Osteoblast (primary cell): ENCODE results near the gene DPH1. TPM values are rescaled to one million over a fixed set of nuclear protein-coding genes. Genes with fewer than 3 reads are reported as not detected.
A peak's percentile ranks its signal among the peaks of the same experiment; 100 is the strongest.

Source experiments
- DNase-seq: peaks from one replicate; pipeline ENCODE4 v3.0.0; 2011; ENCODE audit warnings: low spot score, mixed read lengths; ENCODE audit not compliant: insufficient read length; ENCODE audit errors: missing footprints
- H2AFZ ChIP-seq: 2 replicates; pipeline ENCODE4 v1.6.0; 2011; ENCODE audit warnings: mild to moderate bottlenecking, low read length
- H3K27ac ChIP-seq: 2 replicates; pipeline ENCODE4 v1.5.1; 2011; ENCODE audit warnings: mild to moderate bottlenecking, low read depth, low read length, moderate library complexity
- H3K27me3 ChIP-seq: 2 replicates; pipeline ENCODE4 v1.6.0; 2012; ENCODE audit warnings: mild to moderate bottlenecking, control low read depth, inconsistent platforms, low read length, moderate library complexity; ENCODE audit not compliant: insufficient read depth
- H3K36me3 ChIP-seq: 2 replicates; pipeline ENCODE4 v1.5.1; 2011; ENCODE audit warnings: mild to moderate bottlenecking, low read length, control low read depth, moderate library complexity; ENCODE audit not compliant: insufficient read depth
- H3K4me1 ChIP-seq: 2 replicates; pipeline ENCODE4 v1.5.1; 2011; ENCODE audit warnings: mild to moderate bottlenecking, low read length, control low read depth, moderate library complexity; ENCODE audit not compliant: insufficient read depth
- H3K4me2 ChIP-seq: 2 replicates; pipeline ENCODE4 v1.6.0; 2011; ENCODE audit warnings: mild to moderate bottlenecking, low read length; ENCODE audit not compliant: insufficient read depth
- H3K4me3 ChIP-seq: fragments of 200-600 bp; sonication (generic); 3 replicates; pipeline ENCODE4 v1.5.1; 2012; ENCODE audit warnings: mild to moderate bottlenecking, low read length, inconsistent platforms; ENCODE audit not compliant: insufficient read depth
- H3K79me2 ChIP-seq: 2 replicates; pipeline ENCODE4 v1.6.0; 2012; ENCODE audit warnings: mild to moderate bottlenecking, low read length, control low read depth, inconsistent platforms; ENCODE audit not compliant: insufficient read depth
- H3K9me3 ChIP-seq: 2 replicates; pipeline ENCODE4 v1.5.1; 2011; ENCODE audit warnings: low read depth, low read length, control low read depth
- H4K20me1 ChIP-seq: 2 replicates; pipeline ENCODE4 v1.6.0; 2012; ENCODE audit warnings: mild to moderate bottlenecking, low read length, control low read depth; ENCODE audit not compliant: insufficient read depth
- CTCF ChIP-seq: IDR thresholded peaks from 2 replicates; pipeline ENCODE4 v1.5.1; 2011; ENCODE audit warnings: mild to moderate bottlenecking, low read depth, low read length, moderate library complexity; ENCODE audit errors: extremely low read depth
- total RNA-seq: library from RNA; depleted of rRNA; stranded (reverse); fragments of >200 nt; gene quantifications from 2 replicates; pipeline ENCODE4 v1.2.3, GENCODE V29; 2012

DPH1 gene
- total RNA-seq, 1 donor, result 63.7 TPM

GRCh38 chr17:2089021-2089422, 59.1 kb downstream of the DPH1 start:
- no peak for TF ChIP-seq CTCF
- H3K4me2 ChIP-seq, result peak overlapping the region; percentile 82
- no peaks in the 10 kb centered on the region for H4K20me1 ChIP-seq
- DNase-seq, result peak; percentile 75
- H3K79me2 ChIP-seq, result no peaks in the 10 kb centered on the region
- peak overlapping the region; percentile 89 for H3K27ac ChIP-seq
- H3K4me3 ChIP-seq, result peak overlapping the region; percentile 59
- peaks cover 3% of the 10 kb centered on the region for H3K36me3 ChIP-seq
- no peaks in the 10 kb centered on the region for H3K9me3 ChIP-seq
- peak overlapping the region; percentile 1 for H2AFZ ChIP-seq
- H3K4me1 ChIP-seq, result peaks cover 49% of the 10 kb centered on the region
- H3K27me3 ChIP-seq, result no peaks in the 10 kb centered on the region

- Histone ChIP-seq H3K4me3 (peak overlapping the region; percentile 59), H3K4me2 (peak overlapping the region; percentile 82), H3K27me3 (no peaks in the 10 kb centered on the region), H2AFZ (no peak overlapping the region), H3K4me1 (peaks cover 39% of the 10 kb centered on the region), H3K36me3 (peaks cover 3% of the 10 kb centered on the region), H3K79me2 (no peaks in the 10 kb centered on the region), H4K20me1 (no peaks in the 10 kb centered on the region), H3K9me3 (no peaks in the 10 kb centered on the region), H3K27ac (peak overlapping the region; percentile 89)
- no peak for TF ChIP-seq CTCF
- DNase-seq, result no peak
These were observed 60.3 kb downstream of the DPH1 start for GRCh38 chr17:2090210-2090641.

GRCh38 chr17:2090804-2091534, 61.0 kb downstream of the DPH1 start:
- Histone ChIP-seq H3K79me2 (no peaks in the 10 kb centered on the region), H4K20me1 (no peaks in the 10 kb centered on the region), H3K4me2 (peak overlapping the region; percentile 82), H3K27ac (peak overlapping the region; percentile 89), H3K27me3 (no peaks in the 10 kb centered on the region), H3K36me3 (no peaks in the 10 kb centered on the region), H3K4me3 (peak overlapping the region; percentile 13), H2AFZ (no peak overlapping the region), H3K9me3 (no peaks in the 10 kb centered on the region), H3K4me1 (peaks cover 39% of the 10 kb centered on the region)
- peak; percentile 47 for TF ChIP-seq CTCF
- DNase-seq, result peak; percentile 97

GRCh38 chr17:2092253-2092652, 62.3 kb downstream of the DPH1 start:
- Histone ChIP-seq H3K9me3 (no peaks in the 10 kb centered on the region), H3K4me3 (no peak overlapping the region), H3K4me2 (no peak overlapping the region), H3K36me3 (no peaks in the 10 kb centered on the region), H3K79me2 (peaks cover 4% of the 10 kb centered on the region), H3K4me1 (peaks cover 39% of the 10 kb centered on the region), H2AFZ (no peak overlapping the region), H4K20me1 (no peaks in the 10 kb centered on the region), H3K27me3 (no peaks in the 10 kb centered on the region), H3K27ac (no peak overlapping the region)
- DNase-seq, result no peak
- no peak for TF ChIP-seq CTCF
